B cell (primary cell): ENCODE data around the gene ZNF808. TPM values are rescaled to one million over a fixed set of nuclear protein-coding genes. Genes with fewer than 3 reads are reported as not detected.

ENCODE experiments used
- ATAC-seq: fragments of 200-7000 bp; cut with Tn5 transposase; one replicate; pipeline ENCODE4 v1.10.0; 2021; ENCODE audit warnings: low read depth, mild to moderate bottlenecking, moderate number of reproducible peaks, moderate library complexity
- CTCF ChIA-PET: fragments of 350-600 bp; sonication (Branson Sonifier 250); formaldehyde crosslinking; loops from one replicate; lab custom pipeline; 2021; ENCODE audit warnings: antibody characterized with exemption, inconsistent platforms; lab: Charles Lee
- POLR2A ChIA-PET: fragments of 350-600 bp; sonication (Branson Sonifier 250); formaldehyde crosslinking; loops from one replicate; lab custom pipeline; 2021; ENCODE audit warnings: antibody characterized with exemption; lab: Charles Lee
- DNase-seq: peaks from one replicate; pipeline ENCODE4 v3.0.0; 2013
- H2AFZ ChIP-seq: 2 replicates; pipeline ENCODE4 v1.6.1; 2012; ENCODE audit warnings: mild to moderate bottlenecking, low read depth, low read length; ENCODE audit not compliant: insufficient read depth, poor library complexity, severe bottlenecking
- H3K27ac ChIP-seq, 2 donors: 1 replicate in 1 of 2; 2 replicates in 1 of 2; pipeline ENCODE4 v1.5.1; 2012 to 2013; ENCODE audit warnings: low read length in 2 of 2, mild to moderate bottlenecking in 2 of 2, moderate library complexity in 1 of 2
- H3K27me3 ChIP-seq, 4 experiments: fragments of 200-600 bp in 1 of 4; sonication (generic) in 1 of 4; replicated peaks in 1 of 4; 1 replicate in 2 of 4; 2 replicates in 2 of 4; pipeline versions ENCODE4 v1.6.1 to v1.7.0; 2013 to 2016; ENCODE audit warnings: low read length in 3 of 4, mild to moderate bottlenecking in 2 of 4, mixed read lengths in 1 of 4, moderate library complexity in 1 of 4; ENCODE audit not compliant: insufficient read depth in 4 of 4, control insufficient read depth in 3 of 4; ENCODE audit errors: control extremely low read depth in 1 of 4
- H3K36me3 ChIP-seq, 2 experiments: replicated peaks in 1 of 2; 1 replicate in 1 of 2; 2 replicates in 1 of 2; pipeline versions ENCODE4 v1.6.1 to v1.7.1; 2013; ENCODE audit warnings: low read length in 1 of 2; ENCODE audit not compliant: insufficient read depth in 2 of 2, control insufficient read depth in 1 of 2; ENCODE audit errors: control extremely low read depth in 1 of 2, extremely low read depth in 1 of 2
- H3K4me1 ChIP-seq, 2 donors: fragments of 200-600 bp in 1 of 2; sonication (generic) in 1 of 2; 1 replicate in 1 of 2; 2 replicates in 1 of 2; pipeline versions ENCODE4 v1.5.1 to v1.6.1; 2013 to 2017; ENCODE audit warnings: low read length in 2 of 2; ENCODE audit not compliant: control insufficient read depth in 2 of 2, insufficient read depth in 2 of 2
- H3K4me2 ChIP-seq: replicated peaks from 2 replicates; pipeline ENCODE3; 2012; ENCODE audit warnings: mild to moderate bottlenecking, low read depth, low read length; ENCODE audit not compliant: poor library complexity, severe bottlenecking
- H3K4me3 ChIP-seq, 5 experiments: fragments of 200-600 bp in 1 of 5; sonication (generic) in 1 of 5; 1 replicate in 3 of 5; 2 replicates in 2 of 5; pipeline versions ENCODE4 v1.5.1 to v1.7.0; 2011 to 2016; ENCODE audit warnings: low read length in 4 of 5, mild to moderate bottlenecking in 4 of 5, low read depth in 2 of 5, control low read depth in 1 of 5, moderate library complexity in 1 of 5; ENCODE audit not compliant: insufficient read depth in 1 of 5; ENCODE audit errors: control extremely low read depth in 1 of 5, extremely low read depth in 1 of 5
- H3K79me2 ChIP-seq: fragments of 200-600 bp; sonication (generic); one replicate; pipeline ENCODE4 v1.6.0; 2016; ENCODE audit warnings: low read length; ENCODE audit not compliant: control insufficient read depth, insufficient read depth
- H3K9ac ChIP-seq: fragments of 200-600 bp; sonication (generic); 2 replicates; pipeline ENCODE4 v1.6.1; 2017; ENCODE audit warnings: mild to moderate bottlenecking, low read length, moderate library complexity
- H3K9me3 ChIP-seq, 3 donors: one replicate each; pipeline versions ENCODE4 v1.6.1 to v1.7.1; 2013; ENCODE audit warnings: low read length in 2 of 3; ENCODE audit not compliant: control insufficient read depth in 2 of 3, insufficient read depth in 1 of 3; ENCODE audit errors: control extremely low read depth in 1 of 3
- H4K20me1 ChIP-seq: 2 replicates; pipeline ENCODE4 v1.6.0; 2012; ENCODE audit warnings: mild to moderate bottlenecking, low read length; ENCODE audit not compliant: insufficient read depth, control insufficient read depth, poor library complexity, severe bottlenecking
- H3K27ac Mint-ChIP-seq: one replicate; pipeline ENCODE4 v1.8.0; 2021; ENCODE audit warnings: mixed read lengths
- H3K27me3 Mint-ChIP-seq: one replicate; pipeline ENCODE4 v1.8.0; 2021; ENCODE audit warnings: mixed read lengths
- H3K4me1 Mint-ChIP-seq: one replicate; pipeline ENCODE4 v1.8.0; 2021; ENCODE audit warnings: mixed read lengths
- H3K4me3 Mint-ChIP-seq: one replicate; pipeline ENCODE4 v1.8.0; 2021; ENCODE audit warnings: mixed read lengths
- H3K9me3 Mint-ChIP-seq: one replicate; pipeline ENCODE4 v1.8.0; 2022; ENCODE audit warnings: mixed read lengths; ENCODE audit not compliant: insufficient read depth
- CTCF ChIP-seq: fragments of 200-600 bp; IDR thresholded peaks from one replicate; pipeline ENCODE4 v1.8.0; 2022; ENCODE audit warnings: antibody characterized with exemption, mild to moderate bottlenecking
- EZH2 ChIP-seq: IDR thresholded peaks from 2 replicates; pipeline ENCODE4 v1.6.1; 2012; ENCODE audit warnings: borderline replicate concordance, low read depth, mild to moderate bottlenecking, moderate library complexity, low read length; ENCODE audit not compliant: insufficient read depth, poor library complexity, severe bottlenecking
- WGBS: methylation state at CpG from one replicate; pipeline ENCODE4 v1.1.5; 2013; ENCODE audit warnings: missing lambda C conversion rate; ENCODE audit not compliant: insufficient coverage; 5-methylcytosine and 5-hydroxymethylcytosine counted together
- intact Hi-C: fragments of 100-400 bp; cut with micrococcal nuclease; formaldehyde crosslinking; loops from one replicate; pipeline ENCODE4 v1.10.0; 2022
- polyA plus RNA-seq: library from polyadenylated mRNA; depleted of rRNA; stranded (reverse); fragments of >200 nt; gene quantifications from 2 replicates; pipeline ENCODE4 v1.2.3, GENCODE V29; 2012
- total RNA-seq, 2 donors: library from RNA; stranded (reverse); fragments of 120-200 nt in 1 of 2; gene quantifications; 1 replicate in 1 of 2; 2 replicates in 1 of 2; pipeline versions ENCODE4 v1.2.3 to v1.2.4, GENCODE V29; 2013 to 2022

Gene ZNF808
- total and polyA plus RNA-seq, 2 donors (not counting 1 experiment from before 2014, with no cell fraction given), result 8.8 to 56.0 TPM

- H3K27me3 Mint-ChIP-seq, result no peaks in the 10 kb centered on the region
- H3K9me3 ChIP-seq, result peaks cover 0 to 30% (median 10%) of the 10 kb centered on the region in 3 donors
- H3K4me2 ChIP-seq, result no peak overlapping the region
- CTCF ChIA-PET, result no interaction called here
- WGBS, result no CpG with 5 or more reads among the region's 2 CpGs
- intact Hi-C loops, result no loop called here
- H3K27me3 ChIP-seq, result no peaks in the 10 kb centered on the region
- no peak overlapping the region for H3K27ac Mint-ChIP-seq
- peaks cover 60% of the 10 kb centered on the region for H3K79me2 ChIP-seq
- peak overlapping the region; percentile 90 for H3K4me3 Mint-ChIP-seq
- H3K27ac ChIP-seq, result no peak overlapping the region
- no peak overlapping the region for H3K9ac ChIP-seq
- no peak for TF ChIP-seq CTCF
- peaks cover 2% of the 10 kb centered on the region in 2 experiments for H3K36me3 ChIP-seq
- POLR2A ChIA-PET, result interaction anchor here (0.6 kb wide), 1 partner anchor 32 kb away, joined by 4 read pairs; no protein-coding TSS in a partner anchor
- no peak overlapping the region for H2AFZ ChIP-seq
- H3K4me1 Mint-ChIP-seq, result peaks cover 29% of the 10 kb centered on the region
- H3K9me3 Mint-ChIP-seq, result peaks cover 3% of the 10 kb centered on the region
- H3K4me1 ChIP-seq, result peaks cover 11 to 16% of the 10 kb centered on the region in 2 donors
- DNase-seq, result no peak
- H3K4me3 ChIP-seq, result no peak overlapping the region
- no peak for ATAC-seq
- peaks cover 8% of the 10 kb centered on the region for H4K20me1 ChIP-seq
These were observed 75.5 kb downstream of the ZNF808 start for GRCh38 chr19:52602941-52603340.

- H3K36me3 ChIP-seq, result peaks cover 2 to 4% of the 10 kb centered on the region in 2 experiments
- peaks cover 63% of the 10 kb centered on the region for H3K79me2 ChIP-seq
- peak overlapping the region; percentile 28 for H3K27ac Mint-ChIP-seq
- H3K4me1 ChIP-seq, result peaks cover 11 to 16% of the 10 kb centered on the region in 2 donors
- no peak overlapping the region for H3K9ac ChIP-seq
- TF ChIP-seq CTCF (no peak), EZH2 (no peak)
- CTCF ChIA-PET, result interaction anchor here (0.6 kb wide), 1 partner anchor 21 kb away, joined by 5 read pairs; no protein-coding TSS in a partner anchor
- H2AFZ ChIP-seq, result no peak overlapping the region
- no peak overlapping the region for H3K27ac ChIP-seq
- DNase-seq (no peak), ATAC-seq (no peak)
- WGBS, result 97% methylated on average over 6 of the region's 14 CpGs
- peaks cover 2 to 22% (median 10%) of the 10 kb centered on the region in 3 donors for H3K9me3 ChIP-seq
- peaks cover 3% of the 10 kb centered on the region for H3K9me3 Mint-ChIP-seq
- peaks cover 8% of the 10 kb centered on the region for H4K20me1 ChIP-seq
- peaks cover 31% of the 10 kb centered on the region for H3K4me1 Mint-ChIP-seq
- no peaks in the 10 kb centered on the region for H3K27me3 ChIP-seq
- H3K4me2 ChIP-seq, result no peak overlapping the region
- peak overlapping the region; percentile 49 for H3K4me3 Mint-ChIP-seq
- intact Hi-C loops, result no loop called here
- H3K27me3 Mint-ChIP-seq, result no peaks in the 10 kb centered on the region
- POLR2A ChIA-PET, result no interaction called here
- no peak overlapping the region for H3K4me3 ChIP-seq
These were observed 76.2 kb downstream of the ZNF808 start for GRCh38 chr19:52603558-52604207.
